G401 (cell line): ENCODE data around the gene AOPEP. TPM values are rescaled to one million over a fixed set of nuclear protein-coding genes. Genes with fewer than 3 reads are reported as not detected.
A peak's percentile ranks its signal among the peaks of the same experiment; 100 is the strongest.

Experiments
- DNase-seq: peaks from one replicate; pipeline ENCODE4 v3.0.0-alpha.2; 2015; ENCODE audit warnings: low spot score
- in situ Hi-C: cut with HindIII; loops from 2 replicates; pipeline ENCODE4 v1.10.0; 2016; ENCODE audit warnings: low sequenced_read_pairs, mixed read lengths
- total RNA-seq: library from RNA; depleted of rRNA; stranded (reverse); fragments of >200 nt; shearing (Covaris generic); gene quantifications from 2 replicates; pipeline ENCODE4 v1.2.3, GENCODE V29; 2014

Gene AOPEP
- total RNA-seq, 1 experiment from 2014 or later, result 23.8 TPM

GRCh38 chr9:94915476-94916450 lies 189.3 kb downstream of the AOPEP start:
- in situ Hi-C loops, result no loop called here
- DNase-seq, result no peak

GRCh38 chr9:94916956-94917355 lies 190.5 kb downstream of the AOPEP start:
- DNase-seq, result no peak
- in situ Hi-C loops, result no loop called here

GRCh38 chr9:94918038-94918753 lies 191.7 kb downstream of the AOPEP start:
- in situ Hi-C loops, result no loop called here
- no peak for DNase-seq

- in situ Hi-C loops, result no loop called here
- no peak for DNase-seq
Observed at GRCh38 chr9:94919376-94920098, 193.0 kb downstream of the AOPEP start.

GRCh38 chr9:94920420-94921091 lies 194.1 kb downstream of the AOPEP start:
- in situ Hi-C loops, result no loop called here
- DNase-seq, result no peak

GRCh38 chr9:94921092-94921471 lies 194.6 kb downstream of the AOPEP start:
- in situ Hi-C loops, result no loop called here
- no peak for DNase-seq

GRCh38 chr9:94921656-94922055 lies 195.2 kb downstream of the AOPEP start:
- DNase-seq, result no peak
- in situ Hi-C loops, result no loop called here

GRCh38 chr9:94922098-94922607 lies 195.7 kb downstream of the AOPEP start:
- in situ Hi-C loops, result no loop called here
- peak; percentile 78 for DNase-seq

- in situ Hi-C loops, result no loop called here
Observed at GRCh38 chr9:94922691-94923107, 196.2 kb downstream of the AOPEP start.

GRCh38 chr9:94923326-94924089 lies 197.0 kb downstream of the AOPEP start:
- in situ Hi-C loops, result no loop called here
- peak; percentile 87 for DNase-seq

More at GRCh38 chr9:94922691-94923107, 196.2 kb downstream of the AOPEP start:
- peak; percentile 53 for DNase-seq

- DNase-seq, result no peak
- in situ Hi-C loops, result no loop called here
Observed at GRCh38 chr9:94925751-94926430, 199.4 kb downstream of the AOPEP start.

- in situ Hi-C loops, result no loop called here
- no peak for DNase-seq
Observed at GRCh38 chr9:94926431-94926800, 199.9 kb downstream of the AOPEP start.

- no peak for DNase-seq
- in situ Hi-C loops, result no loop called here
Observed at GRCh38 chr9:94927048-94927761, 200.7 kb downstream of the AOPEP start.

- no peak for DNase-seq
- in situ Hi-C loops, result no loop called here
Observed at GRCh38 chr9:94927762-94928670, 201.5 kb downstream of the AOPEP start.

GRCh38 chr9:94928691-94929368 lies 202.3 kb downstream of the AOPEP start:
- in situ Hi-C loops, result no loop called here
- DNase-seq, result peak; percentile 87

GRCh38 chr9:94929369-94929756 lies 202.9 kb downstream of the AOPEP start:
- no peak for DNase-seq
- in situ Hi-C loops, result no loop called here
